ENCODE data around the gene ESYT3.
"Not testable (repeated sequence)": the region's sequence is repeated elsewhere in the genome, so short reads cannot be mapped to it uniquely, and the experiment has no call there.

ESYT3 gene

DNA sequence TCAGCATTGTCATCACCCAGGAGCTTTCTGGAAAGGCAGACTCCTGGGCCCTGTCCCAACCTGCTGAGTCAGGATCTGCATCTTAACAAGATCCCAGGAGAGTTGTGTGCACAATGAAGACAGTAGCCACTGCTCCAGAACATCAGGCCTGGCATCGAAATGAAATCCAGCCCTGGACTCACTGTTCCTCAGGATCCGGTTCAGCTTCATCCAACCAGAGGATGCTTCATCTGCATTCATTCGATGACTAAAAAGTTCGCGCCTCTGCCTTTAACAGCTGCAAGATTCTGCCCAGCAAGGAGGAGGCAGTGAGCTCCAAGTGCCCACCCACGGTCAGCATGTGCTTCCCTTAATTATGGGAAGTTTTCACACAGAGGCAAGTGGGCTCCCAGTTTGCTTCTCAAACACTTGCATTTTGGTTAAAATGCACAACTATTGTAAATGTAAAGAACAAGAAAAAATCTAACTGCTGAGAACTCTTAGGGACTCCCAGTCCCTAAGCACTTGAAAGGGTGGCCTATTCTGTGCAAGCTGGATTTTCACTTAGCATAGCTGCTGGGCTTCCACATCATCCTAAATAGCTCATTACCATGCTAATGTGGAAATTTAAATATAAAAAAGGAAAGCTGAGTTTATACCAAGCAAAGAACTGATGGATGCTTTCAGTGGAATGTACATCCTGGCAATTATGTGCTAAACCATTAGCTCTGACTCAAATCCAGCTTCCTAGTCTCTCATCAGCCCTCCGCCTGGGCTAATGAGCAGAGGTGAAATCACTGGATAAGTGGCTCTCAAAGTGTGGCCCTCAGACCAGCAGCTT is 25.5 kb upstream of the ESYT3 start:
- DNase-seq (ENCODE audit: low read depth, low spot score): peak; percentile 32

DNA sequence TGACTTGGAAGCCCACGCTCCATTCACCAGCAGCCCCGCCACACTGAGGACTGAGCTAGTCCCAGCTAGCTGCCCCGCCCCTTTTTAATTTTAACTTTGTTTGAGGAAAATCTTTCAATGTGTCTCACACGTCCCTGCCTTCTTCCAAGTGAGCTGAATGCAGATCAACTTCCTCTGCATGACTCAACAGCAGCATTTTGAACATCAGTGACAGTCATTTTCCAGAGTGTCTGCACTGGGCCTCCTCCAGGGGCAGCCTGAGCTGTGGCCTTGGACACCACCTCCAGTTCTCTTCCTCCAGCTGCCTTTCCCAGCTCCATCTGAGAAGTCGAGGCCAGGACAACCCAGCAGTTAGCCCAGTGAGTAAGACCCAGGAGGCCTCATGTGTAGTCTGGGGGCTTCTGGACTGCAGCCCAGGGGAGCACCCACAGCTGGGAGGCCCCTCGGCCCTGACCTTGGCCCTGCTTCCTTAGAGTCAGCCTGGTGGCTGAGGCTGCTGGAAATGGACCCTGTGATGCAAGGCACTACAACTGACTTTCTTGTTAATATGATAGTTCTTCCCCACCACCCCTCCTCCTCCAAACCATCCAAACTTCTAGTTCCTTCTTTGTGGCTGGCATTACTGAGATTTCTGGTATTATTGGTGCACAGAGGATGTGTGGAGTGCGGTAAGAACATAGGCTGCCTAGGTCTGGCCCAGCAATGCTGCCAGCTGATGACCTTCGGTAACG is 21.4 kb upstream of the ESYT3 start:
- DNase-seq (ENCODE audit: low read depth, low spot score): no peak

DNA sequence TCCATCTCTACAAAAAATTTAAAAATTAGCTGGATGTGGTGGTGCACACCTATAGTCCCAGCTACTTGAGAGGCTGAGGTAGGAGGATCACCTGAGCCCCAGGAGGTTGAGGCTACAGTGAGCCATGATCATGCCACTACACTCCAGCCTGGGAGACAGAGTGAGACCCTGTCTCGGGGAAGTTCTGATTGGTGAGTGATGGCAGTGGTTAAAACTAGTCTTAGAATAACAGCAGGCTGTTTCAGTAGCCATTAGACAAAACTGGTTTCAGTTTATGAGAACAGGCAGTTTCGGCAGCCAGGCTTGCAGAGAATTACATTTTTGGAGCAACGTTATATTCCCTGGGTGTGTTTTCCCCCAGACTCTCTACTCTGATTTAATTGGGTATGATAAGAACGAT is 18.2 kb upstream of the ESYT3 start:
- DNase-seq (ENCODE audit: low read depth, low spot score): not testable (repeated sequence)

DNA sequence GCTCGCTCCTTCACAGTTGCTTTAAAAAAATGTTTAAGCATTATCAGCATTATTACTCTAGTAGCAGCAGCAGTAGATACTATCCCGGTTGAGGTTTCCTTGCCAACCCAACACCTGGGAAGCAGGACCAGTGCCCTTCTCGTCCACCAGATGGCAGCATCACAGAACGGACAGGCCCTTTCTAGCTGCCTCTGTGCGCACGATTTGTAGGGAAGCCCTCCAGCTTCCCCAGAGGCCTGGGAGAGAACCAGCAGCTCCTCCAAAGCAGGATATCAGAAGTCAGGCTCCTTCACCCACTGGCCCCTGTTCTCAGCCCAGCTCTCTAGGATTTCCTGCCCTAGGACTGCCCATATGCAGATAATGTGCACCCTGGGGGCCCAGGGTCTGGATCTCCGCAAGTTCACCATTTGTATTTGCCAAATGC is 16.8 kb upstream of the ESYT3 start:
- peak; percentile 93 for DNase-seq (ENCODE audit: low read depth, low spot score)

DNA sequence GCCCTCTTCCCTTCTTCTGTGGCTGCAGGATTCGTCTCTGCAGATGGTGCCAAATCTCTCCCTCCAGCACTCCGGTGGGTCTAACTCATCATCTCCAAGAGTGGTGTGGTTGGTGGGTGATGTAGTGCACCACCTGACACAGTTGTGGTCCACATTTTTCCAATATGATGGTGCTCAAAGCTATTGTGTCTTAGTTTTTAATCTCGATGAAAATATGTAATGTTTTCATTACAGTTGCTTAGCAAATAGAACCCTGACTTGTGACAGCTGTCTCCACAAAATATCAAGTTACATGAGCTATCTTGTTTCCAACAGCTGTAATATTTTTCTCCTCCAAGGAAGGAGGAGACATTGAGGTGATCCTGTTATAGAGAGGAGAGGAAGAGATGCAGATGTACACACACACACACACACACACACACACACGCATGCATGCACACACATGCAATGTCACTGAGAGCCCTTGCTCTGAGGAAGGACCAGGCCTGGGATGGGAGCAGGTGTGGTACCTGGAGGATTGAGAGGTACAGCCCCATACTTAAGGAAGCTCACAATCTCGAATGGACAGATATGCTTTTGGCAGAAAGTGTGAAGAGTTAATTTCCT is 15.7 kb upstream of the ESYT3 start:
- no peak for DNase-seq (ENCODE audit: low read depth, low spot score)

DNA sequence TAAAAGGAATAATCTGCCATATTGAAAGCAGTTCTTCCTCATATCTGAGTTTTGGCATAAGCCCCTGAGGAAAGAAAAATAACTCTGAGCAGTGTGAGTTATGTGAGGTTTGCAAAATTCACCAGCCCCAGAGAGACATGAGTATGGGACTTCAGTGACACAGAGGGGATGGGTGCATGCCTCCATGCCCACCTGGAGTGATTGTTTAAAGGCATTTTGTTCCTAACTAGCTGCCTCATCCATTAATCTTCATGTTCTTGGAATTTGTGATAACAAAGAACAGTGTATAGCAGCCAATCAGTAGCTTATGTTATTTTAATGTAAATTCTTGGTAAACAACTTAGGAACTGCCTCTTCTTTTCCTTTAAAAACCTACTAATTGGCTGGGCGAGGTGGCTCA is 11.1 kb upstream of the ESYT3 start:
- DNase-seq (ENCODE audit: low read depth, low spot score): no peak

DNA sequence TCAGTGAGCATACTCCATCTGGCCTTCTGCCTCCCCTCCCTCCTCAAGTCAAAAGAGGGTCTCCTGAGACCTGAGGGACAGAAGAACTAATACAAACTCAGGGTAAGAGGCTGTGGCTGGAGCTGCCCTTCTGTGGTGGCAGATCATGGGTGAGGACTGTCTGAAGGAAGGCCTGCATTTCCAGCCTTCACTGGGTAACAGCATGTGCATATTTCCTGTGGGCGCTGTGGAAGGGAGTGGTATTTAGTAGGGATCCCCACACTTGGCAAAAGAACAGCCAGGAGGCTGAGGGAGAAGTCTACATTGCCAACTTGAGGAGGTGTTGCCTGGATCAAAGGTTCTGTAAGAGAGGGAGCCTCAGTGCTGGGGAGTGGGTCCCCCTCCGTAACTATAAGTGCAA is 10.1 kb upstream of the ESYT3 start:
- no peak for DNase-seq (ENCODE audit: low read depth, low spot score)

DNA sequence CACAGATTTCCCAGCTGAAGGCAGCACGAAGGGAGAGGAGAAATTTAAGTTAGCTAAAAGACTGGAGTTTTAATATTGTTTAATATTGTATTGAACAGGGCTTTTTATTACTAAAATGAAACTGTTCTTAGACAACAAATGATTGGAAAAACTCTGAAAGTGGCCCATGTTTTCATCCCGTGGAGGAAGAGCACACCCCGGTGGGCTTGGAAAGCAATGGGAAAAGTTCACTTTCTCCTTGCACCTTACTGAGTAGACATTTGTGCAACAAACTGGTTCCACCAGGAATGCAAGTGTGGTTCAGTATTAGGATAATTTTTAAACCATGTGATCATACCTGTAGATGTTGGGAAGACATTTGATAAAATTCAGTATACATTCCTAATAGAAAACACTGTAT is 8.2 kb upstream of the ESYT3 start:
- DNase-seq (ENCODE audit: low read depth, low spot score): peak; percentile 45

DNA sequence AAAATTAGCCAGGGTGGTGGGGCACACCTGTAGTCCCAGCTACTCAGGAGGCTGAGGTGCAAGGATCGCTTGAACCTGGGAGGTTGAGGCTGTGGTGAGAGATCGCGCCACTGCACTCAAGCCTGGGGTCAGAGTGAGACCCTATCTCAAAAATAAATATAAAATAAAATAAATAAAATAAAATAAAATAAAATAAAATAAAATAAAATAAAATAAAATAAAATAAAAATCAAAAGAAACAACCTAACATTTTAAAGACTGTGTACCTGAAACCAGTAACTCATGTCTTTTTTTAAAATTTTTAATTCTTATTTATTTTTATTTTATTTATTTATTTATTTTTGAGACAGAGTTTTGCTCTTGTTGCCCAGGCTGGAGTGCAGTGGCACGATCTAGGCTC is 7.7 kb upstream of the ESYT3 start:
- not testable (repeated sequence) for DNase-seq (ENCODE audit: low read depth, low spot score)

DNA sequence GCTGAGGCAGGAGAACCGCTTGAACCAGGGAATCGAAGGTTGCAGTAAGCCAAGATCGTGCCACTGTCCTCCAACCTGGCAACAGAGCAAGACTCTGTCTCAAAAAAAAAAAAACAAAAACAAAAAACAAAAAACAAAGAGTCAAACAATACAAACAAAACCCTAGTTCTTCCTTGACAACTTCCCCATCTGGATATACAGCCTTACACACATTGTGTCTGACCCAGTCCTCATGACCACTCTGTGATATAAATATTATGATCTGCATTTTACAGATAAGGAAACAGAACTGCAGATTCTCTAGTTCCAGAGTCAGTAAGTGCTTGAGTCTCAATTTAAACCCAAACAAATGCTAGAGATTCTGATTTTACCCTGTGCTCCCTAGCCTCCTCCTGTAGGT is 4.8 kb upstream of the ESYT3 start:
- DNase-seq (ENCODE audit: low read depth, low spot score): no peak

DNA sequence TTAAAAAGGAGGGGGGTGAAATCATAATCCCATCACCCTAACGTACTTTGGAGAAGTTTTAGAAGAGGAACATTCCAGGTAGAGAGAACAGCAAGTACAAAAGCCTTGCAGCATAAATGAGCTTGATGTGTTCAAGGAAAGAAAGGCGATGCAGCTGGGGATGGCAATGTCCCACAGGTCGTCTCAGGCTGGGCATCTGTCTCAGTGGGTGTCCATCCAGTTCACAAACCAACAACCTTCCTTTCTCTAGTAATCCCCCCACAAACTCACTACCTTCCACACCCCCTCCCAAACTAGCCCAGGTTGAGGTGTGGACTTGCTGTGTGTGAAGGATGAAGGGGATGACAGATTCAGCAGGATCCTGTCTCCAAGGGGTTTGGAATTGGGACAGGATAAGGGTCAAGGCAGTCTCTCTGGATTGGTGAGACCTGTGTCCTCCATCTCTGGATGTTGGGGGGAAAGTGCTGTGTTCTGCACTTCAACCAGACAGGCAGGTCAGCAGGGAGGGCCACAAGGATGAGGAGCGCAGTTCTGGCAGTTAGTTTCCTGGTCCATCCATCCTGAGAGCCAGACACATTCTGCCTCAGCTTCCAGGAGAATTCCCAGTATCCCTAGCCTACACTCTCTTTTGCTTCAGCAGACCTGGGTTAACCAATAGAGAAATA is 1.7 kb upstream of the ESYT3 start:
- DNase-seq (ENCODE audit: low read depth, low spot score): no peak

DNA sequence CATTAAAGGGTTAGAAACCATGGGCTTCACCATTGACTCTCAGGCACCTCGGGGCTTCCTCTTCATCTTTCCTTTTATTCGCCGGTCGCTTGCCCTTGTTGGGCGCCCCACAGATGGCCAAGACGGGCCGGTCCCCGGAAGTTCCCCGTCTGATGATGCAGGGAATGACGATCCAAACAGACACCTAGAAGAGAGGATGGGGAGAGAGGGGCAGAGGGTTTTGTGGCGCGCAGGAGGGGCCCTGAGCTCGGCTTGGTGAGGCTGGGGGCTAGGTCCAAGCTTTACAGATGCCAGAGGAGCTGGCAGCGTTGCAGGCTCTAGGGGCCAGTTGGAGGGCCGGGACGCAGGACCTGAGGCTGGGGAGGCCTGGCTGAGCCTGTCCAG is 532 bp upstream of the ESYT3 start:
- no peak for DNase-seq (ENCODE audit: low read depth, low spot score)

DNA sequence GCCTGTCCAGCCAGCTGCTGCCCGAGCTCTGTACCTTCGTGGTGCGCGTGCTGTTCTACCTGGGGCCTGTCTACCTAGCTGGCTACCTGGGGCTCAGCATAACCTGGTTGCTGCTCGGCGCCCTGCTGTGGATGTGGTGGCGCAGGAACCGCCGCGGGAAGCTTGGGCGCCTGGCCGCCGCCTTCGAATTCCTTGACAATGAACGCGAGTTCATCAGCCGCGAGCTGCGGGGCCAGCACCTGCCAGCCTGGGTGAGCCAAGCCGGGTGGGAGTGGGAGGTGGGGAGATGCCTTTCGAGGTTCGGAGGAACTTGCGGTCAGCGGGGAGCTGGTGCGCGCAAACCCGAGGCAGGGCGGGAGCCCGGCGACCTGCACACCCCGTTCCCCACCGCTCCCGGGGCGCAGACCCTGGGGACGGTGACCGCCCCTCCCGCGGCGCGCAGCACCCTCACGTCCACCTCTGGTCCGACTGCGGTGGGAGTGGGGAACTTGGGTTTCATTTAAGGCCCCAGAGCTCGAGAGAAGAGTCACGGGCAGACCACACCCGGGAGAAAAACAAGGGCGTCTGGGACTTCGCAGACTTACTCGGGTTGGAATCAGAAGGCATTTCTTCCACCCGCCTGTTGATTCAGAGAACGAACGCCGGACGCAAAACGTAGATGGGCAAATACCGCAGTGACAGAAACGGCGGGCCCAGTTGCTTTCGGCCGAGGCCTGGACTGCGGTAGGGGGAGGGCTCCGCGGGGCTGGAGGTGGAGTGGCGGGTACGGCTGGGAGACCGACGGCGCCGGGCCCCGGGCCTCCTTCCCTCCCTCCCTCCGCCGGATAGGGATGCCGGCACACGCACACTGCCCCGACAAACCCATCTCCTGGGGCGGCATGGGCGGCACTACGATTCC is 708 bp downstream of the ESYT3 start:
- peak; percentile 60 for DNase-seq (ENCODE audit: low read depth, low spot score)

DNA sequence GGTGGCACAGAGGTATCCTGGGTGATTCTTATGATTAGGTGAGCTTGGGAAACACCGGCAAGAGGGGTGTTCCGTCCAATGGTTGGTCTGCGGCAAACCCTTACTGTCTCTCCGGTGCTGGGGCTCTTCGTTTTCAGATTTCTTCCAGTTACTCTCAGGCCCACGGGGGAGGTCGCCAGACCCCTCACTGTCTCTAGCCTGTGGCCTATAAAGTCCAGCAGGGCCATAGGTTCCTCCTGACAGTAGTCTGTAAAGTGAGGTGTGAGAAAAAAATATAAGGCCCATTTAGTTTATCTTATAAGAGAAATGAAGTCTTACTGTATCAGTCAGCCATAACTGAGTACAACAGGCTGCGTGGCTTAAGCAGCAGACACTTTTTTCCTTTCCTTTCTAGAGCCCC is 1.4 kb downstream of the ESYT3 start:
- no peak for DNase-seq (ENCODE audit: low read depth, low spot score)

DNA sequence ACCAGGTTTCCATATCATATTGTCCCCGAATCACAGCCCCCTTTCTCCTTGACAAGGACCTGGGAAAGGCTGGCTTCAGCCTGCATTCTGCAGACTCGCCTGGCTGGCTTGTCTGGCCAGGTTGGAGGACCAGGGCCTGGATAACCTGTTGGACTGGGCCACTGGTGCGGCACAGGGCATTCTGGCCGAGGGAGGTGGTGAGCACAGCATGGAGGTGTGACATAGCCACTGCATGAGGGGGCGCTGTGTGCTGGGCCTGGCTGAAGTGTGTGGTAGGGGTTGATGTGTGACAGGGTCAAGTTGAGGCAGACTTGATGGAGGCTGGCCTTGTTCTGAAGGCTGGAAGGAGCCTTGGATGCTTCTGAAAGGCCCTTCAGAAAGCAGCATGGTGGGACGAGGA is 2.9 kb downstream of the ESYT3 start:
- no peak for DNase-seq (ENCODE audit: low read depth, low spot score)

DNA sequence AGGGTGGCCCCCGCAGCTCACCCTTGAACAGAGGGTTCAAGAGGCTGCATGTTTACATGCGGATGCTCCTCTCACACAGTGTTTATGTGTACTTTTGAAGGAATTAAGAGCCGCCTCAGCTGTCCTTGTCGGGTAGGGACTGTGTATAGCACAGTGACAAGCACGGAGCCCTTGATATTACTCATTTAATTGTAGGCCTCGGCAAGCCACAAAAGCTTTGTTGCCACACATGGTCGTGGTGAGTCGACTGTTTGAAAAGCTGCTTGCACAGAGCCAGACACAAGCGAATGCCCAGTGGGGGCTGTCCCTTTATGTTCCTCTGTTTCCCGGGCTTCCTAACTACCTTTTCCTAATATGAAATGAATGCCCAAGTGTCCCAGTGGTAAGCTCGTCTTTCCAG is 4.5 kb downstream of the ESYT3 start:
- DNase-seq (ENCODE audit: low read depth, low spot score): peak; percentile 39

DNA sequence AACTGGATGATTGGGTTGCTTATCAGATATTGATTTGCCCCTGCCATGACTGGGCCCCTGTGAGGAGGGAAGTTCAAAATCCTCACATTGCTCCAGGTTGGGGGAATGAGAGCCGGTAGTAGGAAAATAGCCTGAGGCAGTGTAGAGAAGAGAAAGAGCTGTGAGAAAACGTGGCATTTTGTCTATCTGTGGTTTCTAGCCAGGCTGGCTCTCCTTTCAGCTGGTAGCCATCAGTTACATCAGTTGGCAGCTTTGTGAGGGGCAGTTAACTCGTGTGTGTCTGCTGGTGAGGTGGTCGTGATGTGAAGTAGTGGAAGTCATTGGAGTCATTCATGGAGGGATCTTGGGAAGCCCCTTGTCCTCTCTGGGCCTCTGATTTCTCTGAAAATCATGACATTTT is 5.2 kb downstream of the ESYT3 start:
- DNase-seq (ENCODE audit: low read depth, low spot score): no peak

DNA sequence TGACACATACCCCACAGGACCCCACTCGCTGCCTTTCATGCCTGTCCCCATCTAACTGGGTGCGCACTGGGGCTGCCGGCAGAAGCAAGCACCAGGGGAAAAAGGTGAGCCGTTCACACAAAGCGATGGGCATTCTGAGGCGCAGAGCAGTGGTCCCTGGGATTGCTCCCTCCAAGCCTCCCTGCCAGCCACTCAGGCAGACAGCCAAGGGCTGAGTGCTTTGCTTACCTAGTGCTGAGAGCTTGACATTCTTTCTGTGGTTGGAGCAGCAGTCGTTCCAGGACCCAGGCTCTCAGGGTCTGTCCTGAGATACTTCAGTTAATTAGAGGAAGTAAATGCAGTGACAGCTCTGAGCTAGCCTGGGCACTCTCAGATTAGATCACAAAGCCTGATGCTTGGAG is 5.7 kb downstream of the ESYT3 start:
- DNase-seq (ENCODE audit: low read depth, low spot score): peak; percentile 93

DNA sequence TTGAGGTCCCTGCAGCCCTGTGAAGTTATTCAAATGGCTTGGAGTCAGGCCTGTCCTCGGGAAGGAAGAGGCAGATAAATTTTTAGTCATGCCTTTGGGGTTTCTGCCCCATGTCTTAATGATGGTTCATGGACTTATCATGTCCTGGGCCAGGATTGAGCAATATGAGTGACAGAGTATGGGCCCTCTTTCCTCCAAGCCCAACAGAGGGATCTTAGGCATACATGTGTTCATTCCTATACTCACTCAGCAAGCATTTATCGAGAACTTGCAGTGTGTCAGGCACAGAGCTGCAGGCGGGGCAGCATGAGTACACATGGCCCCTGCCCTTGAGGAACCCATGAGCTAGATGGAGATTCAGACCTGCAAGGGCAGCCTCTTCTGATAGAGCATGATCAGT is 6.2 kb downstream of the ESYT3 start:
- DNase-seq (ENCODE audit: low read depth, low spot score): no peak

DNA sequence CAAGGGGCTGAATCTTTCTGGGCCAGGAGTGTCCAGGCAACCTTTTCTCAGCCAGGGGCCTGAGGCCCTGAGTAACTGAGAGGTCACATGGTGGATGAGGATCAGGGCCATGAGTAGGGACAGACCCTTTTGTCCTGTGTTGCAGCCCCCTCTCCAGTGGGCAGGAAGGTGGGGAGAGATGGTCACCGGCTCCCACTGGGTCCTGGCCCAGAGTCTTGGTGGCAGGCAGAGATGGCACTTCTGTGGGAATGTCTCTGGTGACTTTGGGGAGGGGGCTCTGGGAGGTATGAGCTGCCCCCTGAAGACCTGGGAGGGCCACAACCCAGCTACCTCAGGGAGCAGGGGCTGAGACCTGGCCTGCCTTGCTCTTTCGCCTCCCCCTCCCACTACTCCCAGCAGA is 6.8 kb downstream of the ESYT3 start:
- DNase-seq (ENCODE audit: low read depth, low spot score): no peak

DNA sequence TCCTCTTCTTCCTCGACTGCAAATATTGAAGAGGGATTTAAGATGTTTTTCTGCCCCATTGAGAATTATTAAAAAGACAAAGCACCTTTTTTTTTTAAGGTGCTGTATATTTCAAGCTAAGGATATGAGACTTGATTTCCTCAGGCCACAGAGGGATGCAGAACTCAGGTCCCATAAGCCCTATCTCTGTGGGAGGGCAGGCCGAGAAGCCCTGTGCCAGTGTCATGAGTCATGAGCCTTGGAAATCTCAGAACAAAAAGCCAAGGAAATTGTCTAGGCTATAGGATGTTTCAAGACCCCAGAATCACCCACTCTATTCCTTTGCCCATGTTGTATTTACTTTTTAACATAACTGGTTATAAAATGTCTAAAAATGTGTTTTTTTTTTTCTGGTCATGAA is 7.3 kb downstream of the ESYT3 start:
- peak; percentile 69 for DNase-seq (ENCODE audit: low read depth, low spot score)

All from astrocyte of the hippocampus (primary cell).